ENCODE measurements around the gene BACH2. TPM values are rescaled to one million over a fixed set of nuclear protein-coding genes. Genes with fewer than 3 reads are reported as not detected.

The BACH2 gene
- total and polyA plus RNA-seq, 2 of the 8 experiments (the other 6 are each of a cell fraction or from before 2014, with no cell fraction given), result 1.9 to 5.9 TPM

- DNase-seq (ENCODE audit: low read depth in 1 of 2, low spot score in 2 of 2), result no peak
- Histone ChIP-seq H2BK5ac (ENCODE audit: low read depth, low read length) (no peak overlapping the region), H3K4ac (replicated peaks; ENCODE audit: insufficient read length, low read depth, low read length) (no peak overlapping the region), H3K4me3 (ENCODE audit: extremely low read depth in 1 of 4, insufficient read depth in 2 of 4, low read depth in 3 of 4, low read length in 4 of 4) (no peak overlapping the region), H3K79me2 (ENCODE audit: control insufficient read depth in 1 of 2, insufficient read depth in 2 of 2, low read length in 2 of 2) (no peaks in the 10 kb centered on the region), H2BK20ac (ENCODE audit: low read length) (no peak overlapping the region), H3K23me2 (ENCODE audit: low read depth, low read length) (no peaks in the 10 kb centered on the region), H2BK15ac (ENCODE audit: low read length) (no peak overlapping the region), H2BK12ac (ENCODE audit: low read depth, low read length) (no peak overlapping the region), H3K36me3 (ENCODE audit: control insufficient read depth in 2 of 4, insufficient read depth in 4 of 4, low read length in 3 of 4) (no peaks in the 10 kb centered on the region), H3K14ac (ENCODE audit: insufficient read length) (no peak overlapping the region), H4K91ac (replicated peaks; ENCODE audit: insufficient read length, low read length) (no peak overlapping the region), H3K56ac (replicated peaks; ENCODE audit: insufficient read length, low read depth, low read length) (no peak overlapping the region), H3K27ac (ENCODE audit: low read depth, low read length) (no peak overlapping the region), H3K23ac (ENCODE audit: insufficient read length) (no peak overlapping the region), H3K4me1 (replicated peaks in 1 of 4; ENCODE audit: control insufficient read depth in 3 of 4, insufficient read depth in 4 of 4, low read length in 3 of 4) (peaks cover 9 to 35% (median 23%) of the 10 kb centered on the region in 4 experiments), H4K20me1 (replicated peaks in 1 of 2; ENCODE audit: control insufficient read depth in 1 of 2, insufficient read depth in 2 of 2, low read length in 2 of 2) (no peaks in the 10 kb centered on the region), H3K27me3 (replicated peaks in 1 of 4; ENCODE audit: control insufficient read depth in 3 of 4, extremely low read depth in 1 of 4, insufficient read depth in 3 of 4, low read length in 3 of 4) (no peaks in the 10 kb centered on the region), H4K5ac (ENCODE audit: insufficient read length, low read depth, low read length) (no peak overlapping the region), H2AK5ac (ENCODE audit: low read depth, low read length) (no peak overlapping the region), H3K18ac (ENCODE audit: extremely low read depth, low read length) (no peak overlapping the region), H2AFZ (ENCODE audit: low read length) (no peak overlapping the region), H3K79me1 (ENCODE audit: low read depth, low read length) (no peaks in the 10 kb centered on the region), H2BK120ac (replicated peaks; ENCODE audit: low read depth, low read length) (no peak overlapping the region), H3K9me3 (ENCODE audit: insufficient read depth in 2 of 2, low read depth in 1 of 2, low read length in 1 of 2) (no peaks in the 10 kb centered on the region), H3K4me2 (ENCODE audit: insufficient read depth in 1 of 2, low read depth in 2 of 2, low read length in 2 of 2) (no peak overlapping the region), H4K8ac (ENCODE audit: extremely low read depth, insufficient read depth, low read length) (no peak overlapping the region), H3K9ac (replicated peaks in 1 of 4; ENCODE audit: extremely low read depth in 1 of 4, low read depth in 3 of 4, low read length in 3 of 4) (no peak overlapping the region)
- ChIA-PET CTCF (ENCODE audit: partially characterized antibody) (interaction anchor here (0.8 to 1.9 kb wide), 3 partner anchors 13 to 218 kb away, joined by 3 to 5 read pairs (median 4); no protein-coding TSS in a partner anchor), POLR2A (ENCODE audit: partially characterized antibody) (no interaction called here)
- FAIRE-seq, result no peak
- no peak for TF ChIP-seq JUND (IDR thresholded peaks at IDR 0.05; ENCODE audit: low read length)
- no peak for TF ChIP-seq BRCA1 (IDR thresholded peaks at IDR 0.05; ENCODE audit: low read depth, low read length)
- no peak for TF ChIP-seq PHF8 (conservative IDR thresholded peaks at IDR 0.05; ENCODE audit: low read depth, low read length)
- WGBS, 2 experiments (ENCODE audit: extremely low coverage in 1 of 2, insufficient coverage in 1 of 2, insufficient read length in 1 of 2, insufficient replicate concordance in 2 of 2, low coverage in 1 of 2, low lambda C conversion rate in 2 of 2, missing lambda C conversion rate in 1 of 2), result 75% methylated on average over 1 of the region's 1 CpG; no CpG with 5 or more reads in 1 of the 2 experiments
Observed at GRCh38 chr6:90214966-90215365, 81.7 kb downstream of the BACH2 start.
